ENCODE results near the gene MDM1. TPM values are rescaled to one million over a fixed set of nuclear protein-coding genes. Genes with fewer than 3 reads are reported as not detected.

The MDM1 gene
- polyA plus RNA-seq, 1 experiment = 13.5 TPM

GRCh38 chr12:68341822-68342221 is 9.7 kb upstream of the MDM1 start:
- ChIA-PET CTCF (no interaction called here), POLR2A (no interaction called here)
- no peak for TF ChIP-seq CTCF (IDR thresholded peaks at IDR 0.05; ENCODE audit: low read depth, low read length)
- H3K4me3 ChIP-seq (ENCODE audit: low read depth, low read length) = no peak overlapping the region
- no peak for DNase-seq (ENCODE audit: low read depth, low spot score)
- H3K9me3 ChIP-seq (ENCODE audit: control insufficient read depth, insufficient read depth, low read length) = no peaks in the 10 kb centered on the region
- peaks cover 17% of the 10 kb centered on the region for H3K27me3 ChIP-seq (ENCODE audit: control insufficient read depth, insufficient read depth, low read length)
- no peak overlapping the region for H3K27ac ChIP-seq (ENCODE audit: low read depth, low read length)

GRCh38 chr12:68340404-68341270 is 8.5 kb upstream of the MDM1 start:
- H3K27me3 ChIP-seq (ENCODE audit: control insufficient read depth, insufficient read depth, low read length) = peaks cover 17% of the 10 kb centered on the region
- H3K27ac ChIP-seq (ENCODE audit: low read depth, low read length) = no peak overlapping the region
- DNase-seq (ENCODE audit: low read depth, low spot score) = no peak
- no peaks in the 10 kb centered on the region for H3K9me3 ChIP-seq (ENCODE audit: control insufficient read depth, insufficient read depth, low read length)
- no peak overlapping the region for H3K4me3 ChIP-seq (ENCODE audit: low read depth, low read length)
- TF ChIP-seq CTCF (IDR thresholded peaks at IDR 0.05; ENCODE audit: low read depth, low read length) = no peak
- ChIA-PET CTCF (interaction anchor here (0.7 kb wide), 1 partner anchor 118 kb away, joined by 3 read pairs; no protein-coding TSS in a partner anchor), POLR2A (no interaction called here)

GRCh38 chr12:68336889-68337303 is 4.7 kb upstream of the MDM1 start:
- DNase-seq (ENCODE audit: low read depth, low spot score) = no peak
- ChIA-PET CTCF (interaction anchor here (0.7 to 2.7 kb wide), 2 partner anchors 114 to 274 kb away, joined by 3 to 7 read pairs; partner anchors contain the start of gene RAP1B), POLR2A (no interaction called here)
- H3K9me3 ChIP-seq (ENCODE audit: control insufficient read depth, insufficient read depth, low read length) = no peaks in the 10 kb centered on the region; the same call in 1 of the 2 replicates
- no peak for TF ChIP-seq CTCF (IDR thresholded peaks at IDR 0.05; ENCODE audit: low read depth, low read length)
- no peak overlapping the region for H3K27ac ChIP-seq (ENCODE audit: low read depth, low read length)
- peaks cover 4% of the 10 kb centered on the region for H3K27me3 ChIP-seq (ENCODE audit: control insufficient read depth, insufficient read depth, low read length)
- no peak overlapping the region for H3K4me3 ChIP-seq (ENCODE audit: low read depth, low read length)

GRCh38 chr12:68335462-68335861 is 3.3 kb upstream of the MDM1 start:
- no peak for TF ChIP-seq CTCF (IDR thresholded peaks at IDR 0.05; ENCODE audit: low read depth, low read length)
- ChIA-PET POLR2A (no interaction called here), CTCF (interaction anchor here (2.7 kb wide), 1 partner anchor 112 kb away, joined by 7 read pairs; no protein-coding TSS in a partner anchor)
- Histone ChIP-seq H3K27ac (ENCODE audit: low read depth, low read length) (no peak overlapping the region), H3K4me3 (ENCODE audit: low read depth, low read length) (no peak overlapping the region), H3K9me3 (ENCODE audit: control insufficient read depth, insufficient read depth, low read length) (no peaks in the 10 kb centered on the region; the same call in 1 of the 2 replicates), H3K27me3 (ENCODE audit: control insufficient read depth, insufficient read depth, low read length) (no peaks in the 10 kb centered on the region)
- no peak for DNase-seq (ENCODE audit: low read depth, low spot score)

- no peak for TF ChIP-seq CTCF (IDR thresholded peaks at IDR 0.05; ENCODE audit: low read depth, low read length)
- POLR2A ChIA-PET = interaction anchor here (0.5 kb wide), 1 partner anchor 283 kb away, joined by 14 read pairs; no protein-coding TSS in a partner anchor
- no peak for DNase-seq (ENCODE audit: low read depth, low spot score)
- Histone ChIP-seq H3K4me3 (ENCODE audit: low read depth, low read length) (no peak overlapping the region), H3K27ac (ENCODE audit: low read depth, low read length) (no peak overlapping the region), H3K9me3 (ENCODE audit: control insufficient read depth, insufficient read depth, low read length) (no peaks in the 10 kb centered on the region; the same call in 1 of the 2 replicates), H3K27me3 (ENCODE audit: control insufficient read depth, insufficient read depth, low read length) (no peaks in the 10 kb centered on the region)
- CTCF ChIA-PET = interaction anchor here (0.5 to 2.7 kb wide), 3 partner anchors 18 to 111 kb away, joined by 3 to 7 read pairs (median 3); no protein-coding TSS in a partner anchor
Measured at GRCh38 chr12:68334132-68334531, 2.0 kb upstream of the MDM1 start.
